ENCODE results near the gene ADAM15. TPM values are rescaled to one million over a fixed set of nuclear protein-coding genes. Genes with fewer than 3 reads are reported as not detected.

Gene ADAM15
- total and polyA plus RNA-seq, 2 of the 8 experiments (the other 6 are each of a cell fraction or from before 2014, with no cell fraction given) = 32.9 to 37.6 TPM

GRCh38 chr1:155026588-155026987 lies 24.5 kb upstream of the ADAM15 start (continued):
- TF ChIP-seq CHD7 (IDR thresholded peaks at IDR 0.05; ENCODE audit: insufficient replicate concordance, low read length) = no peak

All from H1 (cell line).